Neural crest cell (in vitro differentiated cells): Measurements from ENCODE around the gene CCDC33. TPM values are rescaled to one million over a fixed set of nuclear protein-coding genes. Genes with fewer than 3 reads are reported as not detected.

Source experiments
- DNase-seq: peaks from one replicate; pipeline ENCODE4 v3.0.0; 2021; ENCODE audit warnings: low read depth, mixed read lengths, low spot score
- H3K27ac Mint-ChIP-seq: one replicate; pipeline ENCODE4 v1.8.0; 2021; ENCODE audit warnings: mild to moderate bottlenecking, mixed read lengths; ENCODE audit not compliant: unreplicated experiment
- H3K27me3 Mint-ChIP-seq: 2 replicates; pipeline ENCODE4 v1.8.0; 2021; ENCODE audit warnings: low read depth, mild to moderate bottlenecking, mixed read lengths
- H3K36me3 Mint-ChIP-seq: 2 replicates; pipeline ENCODE4 v1.8.0; 2021; ENCODE audit warnings: low read depth, mild to moderate bottlenecking, mixed read lengths
- H3K4me1 Mint-ChIP-seq: 2 replicates; pipeline ENCODE4 v1.8.0; 2021; ENCODE audit warnings: mixed read lengths
- H3K4me3 Mint-ChIP-seq: one replicate; pipeline ENCODE4 v1.8.0; 2021; ENCODE audit warnings: mild to moderate bottlenecking, mixed read lengths
- H3K9me3 Mint-ChIP-seq: 2 replicates; pipeline ENCODE4 v1.8.0; 2021; ENCODE audit warnings: mixed read lengths
- total RNA-seq: library from RNA; stranded (reverse); gene quantifications from 2 replicates; pipeline ENCODE4 v1.2.1, GENCODE V29; 2021
- TF ChIP-seq, protein P1 (sequence below): fragments of 200-600 bp; sonication (generic); conservative IDR thresholded peaks from 2 replicates; pipeline ENCODE4 v1.5.0; 2021; ENCODE audit warnings: antibody characterized with exemption, mild to moderate bottlenecking

The CCDC33 gene
- total RNA-seq, 1 donor from 2014 or later: 15.1 TPM

DNA sequence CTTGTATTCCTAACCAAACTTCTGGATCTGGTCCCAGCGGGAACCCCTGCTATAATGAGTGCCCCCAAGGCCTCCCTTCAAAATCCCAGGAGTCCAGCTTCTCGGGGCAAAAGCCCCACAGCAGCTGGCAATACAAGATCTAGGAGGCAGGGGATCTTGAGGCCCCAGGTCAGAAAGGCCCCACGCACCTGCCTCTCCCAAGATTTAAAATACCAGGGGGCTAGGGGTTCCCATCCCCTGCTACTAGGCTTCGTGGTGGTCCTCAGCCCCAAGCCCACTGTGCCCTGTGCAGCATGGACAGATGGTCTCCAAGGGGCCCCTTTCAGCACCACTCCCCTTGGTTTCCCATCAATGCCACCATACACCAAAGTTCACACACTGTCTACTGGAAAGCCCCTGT, 147.2 kb downstream of the CCDC33 start:
- Mint-ChIP-seq H3K4me3 (no peak overlapping the region), H3K9me3 (no peaks in the 10 kb centered on the region), H3K4me1 (no peaks in the 10 kb centered on the region), H3K27ac (no peak overlapping the region), H3K27me3 (peaks cover 4% of the 10 kb centered on the region), H3K36me3 (no peaks in the 10 kb centered on the region)
- TF ChIP-seq, protein P1, sequence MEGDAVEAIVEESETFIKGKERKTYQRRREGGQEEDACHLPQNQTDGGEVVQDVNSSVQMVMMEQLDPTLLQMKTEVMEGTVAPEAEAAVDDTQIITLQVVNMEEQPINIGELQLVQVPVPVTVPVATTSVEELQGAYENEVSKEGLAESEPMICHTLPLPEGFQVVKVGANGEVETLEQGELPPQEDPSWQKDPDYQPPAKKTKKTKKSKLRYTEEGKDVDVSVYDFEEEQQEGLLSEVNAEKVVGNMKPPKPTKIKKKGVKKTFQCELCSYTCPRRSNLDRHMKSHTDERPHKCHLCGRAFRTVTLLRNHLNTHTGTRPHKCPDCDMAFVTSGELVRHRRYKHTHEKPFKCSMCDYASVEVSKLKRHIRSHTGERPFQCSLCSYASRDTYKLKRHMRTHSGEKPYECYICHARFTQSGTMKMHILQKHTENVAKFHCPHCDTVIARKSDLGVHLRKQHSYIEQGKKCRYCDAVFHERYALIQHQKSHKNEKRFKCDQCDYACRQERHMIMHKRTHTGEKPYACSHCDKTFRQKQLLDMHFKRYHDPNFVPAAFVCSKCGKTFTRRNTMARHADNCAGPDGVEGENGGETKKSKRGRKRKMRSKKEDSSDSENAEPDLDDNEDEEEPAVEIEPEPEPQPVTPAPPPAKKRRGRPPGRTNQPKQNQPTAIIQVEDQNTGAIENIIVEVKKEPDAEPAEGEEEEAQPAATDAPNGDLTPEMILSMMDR: no peak
- DNase-seq: no peak

DNA sequence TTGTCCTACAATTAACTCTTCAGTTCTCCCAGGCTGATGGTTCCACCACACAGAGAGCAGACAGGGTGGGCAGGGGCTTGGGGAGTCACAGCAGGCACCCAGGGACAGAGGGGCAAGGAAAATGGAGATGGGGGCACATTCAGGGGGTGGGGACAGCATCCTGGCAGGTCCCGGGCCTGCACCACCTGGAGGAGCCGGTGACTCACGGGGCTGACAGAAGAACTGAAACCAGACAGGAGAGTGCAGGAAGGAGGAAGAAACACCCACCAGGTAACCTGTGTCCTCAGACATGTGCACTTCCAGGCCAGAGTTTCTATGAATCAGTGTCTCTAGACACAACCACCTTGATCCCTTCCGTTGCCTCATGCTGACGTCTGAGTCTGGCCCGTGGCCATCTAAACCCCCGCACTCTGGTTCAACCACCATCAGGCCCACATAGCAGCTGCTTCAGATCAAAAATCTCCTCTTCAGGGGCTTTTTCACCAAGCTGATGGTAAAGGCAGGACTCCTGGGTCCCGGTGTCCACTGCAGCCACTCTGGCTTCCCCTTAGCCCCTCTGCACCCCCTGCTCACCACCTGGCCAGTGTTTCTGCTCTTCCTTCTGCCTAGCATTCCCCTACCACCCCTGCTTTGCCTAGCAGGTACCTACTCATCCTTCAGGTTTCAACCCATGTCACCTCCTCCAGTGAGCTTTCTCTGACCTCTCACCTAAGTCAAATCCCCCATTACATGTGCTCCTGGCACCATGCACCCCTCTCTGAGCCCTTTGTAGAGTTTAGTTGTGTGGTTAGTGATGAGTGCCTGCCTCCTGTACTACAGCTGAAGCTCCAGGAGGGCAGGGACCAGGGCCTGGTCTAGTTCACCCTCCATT, 147.8 kb downstream of the CCDC33 start:
- no peak overlapping the region for H3K27ac Mint-ChIP-seq
- TF ChIP-seq, protein P1: no peak
- H3K4me3 Mint-ChIP-seq: no peak overlapping the region
- H3K36me3 Mint-ChIP-seq: no peaks in the 10 kb centered on the region
- H3K9me3 Mint-ChIP-seq: no peaks in the 10 kb centered on the region
- no peak for DNase-seq
- no peaks in the 10 kb centered on the region for H3K4me1 Mint-ChIP-seq
- peaks cover 2% of the 10 kb centered on the region for H3K27me3 Mint-ChIP-seq

GRCh38 chr15:74384566-74384880, 148.4 kb downstream of the CCDC33 start:
- no peaks in the 10 kb centered on the region for H3K9me3 Mint-ChIP-seq
- no peak overlapping the region for H3K27ac Mint-ChIP-seq
- no peak for DNase-seq
- H3K4me3 Mint-ChIP-seq: no peak overlapping the region
- TF ChIP-seq, protein P1: no peak
- H3K4me1 Mint-ChIP-seq: no peaks in the 10 kb centered on the region
- no peaks in the 10 kb centered on the region for H3K27me3 Mint-ChIP-seq
- H3K36me3 Mint-ChIP-seq: no peaks in the 10 kb centered on the region

- H3K4me1 Mint-ChIP-seq: no peaks in the 10 kb centered on the region
- TF ChIP-seq, protein P1: no peak
- peak overlapping the region; percentile 35 for H3K27ac Mint-ChIP-seq
- no peaks in the 10 kb centered on the region for H3K36me3 Mint-ChIP-seq
- H3K27me3 Mint-ChIP-seq: no peaks in the 10 kb centered on the region
- no peak overlapping the region for H3K4me3 Mint-ChIP-seq
- H3K9me3 Mint-ChIP-seq: no peaks in the 10 kb centered on the region
- DNase-seq: no peak
Measured at GRCh38 chr15:74384881-74385643, 148.9 kb downstream of the CCDC33 start.

- H3K27ac Mint-ChIP-seq: no peak overlapping the region
- H3K4me1 Mint-ChIP-seq: peaks cover 3% of the 10 kb centered on the region
- no peak overlapping the region for H3K4me3 Mint-ChIP-seq
- no peaks in the 10 kb centered on the region for H3K27me3 Mint-ChIP-seq
- TF ChIP-seq, protein P1: no peak
- DNase-seq: no peak
- H3K36me3 Mint-ChIP-seq: no peaks in the 10 kb centered on the region
- H3K9me3 Mint-ChIP-seq: no peaks in the 10 kb centered on the region
Measured at GRCh38 chr15:74385733-74386132, 149.6 kb downstream of the CCDC33 start.

Other genes with a start within 250 kb of the CCDC33 start
- 8.7 and 9.7 TPM in 2 replicates for gene STOML1, start 244.0 kb upstream of the CCDC33 start, total RNA-seq
- 30.6 and 38.0 TPM in 2 replicates for gene PML, start 241.6 kb upstream of the CCDC33 start, total RNA-seq
- not detected in 2 replicates for gene GOLGA6A, start 153.8 kb upstream of the CCDC33 start, total RNA-seq
- gene ISLR2, start 105.7 kb upstream of the CCDC33 start, total RNA-seq: 9.6 and 10.9 TPM in 2 replicates
- 1.5 and 2.6 TPM in 2 replicates for gene ISLR, start 62.6 kb upstream of the CCDC33 start, total RNA-seq
- 138 and 146 TPM in 2 replicates for gene STRA6, start 33.5 kb upstream of the CCDC33 start, total RNA-seq
- 0.77 and 1.0 TPM in 2 replicates for gene CYP11A1, start 131.3 kb downstream of the CCDC33 start, total RNA-seq
- gene SEMA7A, start 197.6 kb downstream of the CCDC33 start, total RNA-seq: 12.3 and 14.4 TPM in 2 replicates
- 43.7 and 50.1 TPM in 2 replicates for gene UBL7, start 224.8 kb downstream of the CCDC33 start, total RNA-seq